Measurements from ENCODE around the gene TTC31.
"Not testable (repeated sequence)": the region's sequence is repeated elsewhere in the genome, so short reads cannot be mapped to it uniquely, and the experiment has no call there.

DNA sequence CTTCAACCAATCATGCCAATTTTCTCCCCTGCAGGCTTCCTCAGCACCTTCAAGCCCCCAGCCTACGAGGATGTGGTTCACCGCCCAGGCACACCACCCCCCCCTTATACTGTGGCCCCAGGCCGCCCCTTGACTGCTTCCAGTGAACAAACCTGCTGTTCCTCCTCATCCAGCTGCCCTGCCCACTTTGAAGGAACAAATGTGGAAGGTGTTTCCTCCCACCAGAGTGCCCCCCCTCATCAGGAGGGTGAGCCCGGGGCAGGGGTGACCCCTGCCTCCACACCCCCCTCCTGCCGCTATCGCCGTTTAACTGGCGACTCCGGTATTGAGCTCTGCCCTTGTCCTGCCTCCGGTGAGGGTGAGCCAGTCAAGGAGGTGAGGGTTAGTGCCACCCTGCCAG lies 22.7 kb upstream of the TTC31 start:
- TF ChIP-seq, protein P1, sequence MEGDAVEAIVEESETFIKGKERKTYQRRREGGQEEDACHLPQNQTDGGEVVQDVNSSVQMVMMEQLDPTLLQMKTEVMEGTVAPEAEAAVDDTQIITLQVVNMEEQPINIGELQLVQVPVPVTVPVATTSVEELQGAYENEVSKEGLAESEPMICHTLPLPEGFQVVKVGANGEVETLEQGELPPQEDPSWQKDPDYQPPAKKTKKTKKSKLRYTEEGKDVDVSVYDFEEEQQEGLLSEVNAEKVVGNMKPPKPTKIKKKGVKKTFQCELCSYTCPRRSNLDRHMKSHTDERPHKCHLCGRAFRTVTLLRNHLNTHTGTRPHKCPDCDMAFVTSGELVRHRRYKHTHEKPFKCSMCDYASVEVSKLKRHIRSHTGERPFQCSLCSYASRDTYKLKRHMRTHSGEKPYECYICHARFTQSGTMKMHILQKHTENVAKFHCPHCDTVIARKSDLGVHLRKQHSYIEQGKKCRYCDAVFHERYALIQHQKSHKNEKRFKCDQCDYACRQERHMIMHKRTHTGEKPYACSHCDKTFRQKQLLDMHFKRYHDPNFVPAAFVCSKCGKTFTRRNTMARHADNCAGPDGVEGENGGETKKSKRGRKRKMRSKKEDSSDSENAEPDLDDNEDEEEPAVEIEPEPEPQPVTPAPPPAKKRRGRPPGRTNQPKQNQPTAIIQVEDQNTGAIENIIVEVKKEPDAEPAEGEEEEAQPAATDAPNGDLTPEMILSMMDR (IDR thresholded peaks at IDR 0.05), result not testable (repeated sequence)
- TF ChIP-seq POLR2A (IDR thresholded peaks at IDR 0.05), result not testable (repeated sequence)
